Measurements from ENCODE around the gene TMEM184B. TPM values are rescaled to one million over a fixed set of nuclear protein-coding genes. Genes with fewer than 3 reads are reported as not detected.
"Not testable (repeated sequence)": the region's sequence is repeated elsewhere in the genome, so short reads cannot be mapped to it uniquely, and the experiment has no call there.

Gene TMEM184B
- total RNA-seq, 1 experiment from 2014 or later, result 89.7 TPM

DNA sequence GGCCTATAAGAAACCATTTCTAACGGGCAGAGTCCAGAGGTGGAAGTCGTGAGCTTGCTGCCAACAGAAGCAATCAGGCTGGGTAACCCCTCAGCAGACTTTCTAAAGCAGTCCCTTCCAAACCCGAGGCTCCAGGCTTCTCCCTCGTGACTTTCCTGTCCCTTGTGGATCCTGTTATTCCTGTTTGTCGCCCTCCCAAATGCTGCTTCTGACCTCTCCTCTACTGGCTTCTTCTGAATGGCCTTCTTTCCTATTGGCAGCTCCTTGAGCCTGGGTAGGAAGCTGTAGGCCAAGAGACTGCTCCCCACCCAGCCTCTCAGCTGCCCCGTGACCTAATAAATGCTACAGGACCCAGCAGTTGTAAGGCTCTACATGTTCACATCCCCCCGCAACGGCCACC lies 36.0 kb downstream of the TMEM184B start:
- Mint-ChIP-seq H3K36me3 (peaks cover 29% of the 10 kb centered on the region), H3K27ac (peak overlapping the region; percentile 78; the same call in 1 of the 2 replicates), H3K9me3 (no peaks in the 10 kb centered on the region), H3K27me3 (ENCODE audit: low read depth) (no peaks in the 10 kb centered on the region), H3K4me3 (no peak overlapping the region), H3K4me1 (peaks cover 14% of the 10 kb centered on the region)
- ATAC-seq, result no peak
- ChIA-PET CTCF (no interaction called here), POLR2A (no interaction called here)
- TF ChIP-seq, protein P1, sequence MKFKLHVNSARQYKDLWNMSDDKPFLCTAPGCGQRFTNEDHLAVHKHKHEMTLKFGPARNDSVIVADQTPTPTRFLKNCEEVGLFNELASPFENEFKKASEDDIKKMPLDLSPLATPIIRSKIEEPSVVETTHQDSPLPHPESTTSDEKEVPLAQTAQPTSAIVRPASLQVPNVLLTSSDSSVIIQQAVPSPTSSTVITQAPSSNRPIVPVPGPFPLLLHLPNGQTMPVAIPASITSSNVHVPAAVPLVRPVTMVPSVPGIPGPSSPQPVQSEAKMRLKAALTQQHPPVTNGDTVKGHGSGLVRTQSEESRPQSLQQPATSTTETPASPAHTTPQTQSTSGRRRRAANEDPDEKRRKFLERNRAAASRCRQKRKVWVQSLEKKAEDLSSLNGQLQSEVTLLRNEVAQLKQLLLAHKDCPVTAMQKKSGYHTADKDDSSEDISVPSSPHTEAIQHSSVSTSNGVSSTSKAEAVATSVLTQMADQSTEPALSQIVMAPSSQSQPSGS (CRISPR knock-in tag; IDR thresholded peaks at IDR 0.05; ENCODE audit: borderline replicate concordance, low read depth), result no peak
- TF ChIP-seq, protein P2, sequence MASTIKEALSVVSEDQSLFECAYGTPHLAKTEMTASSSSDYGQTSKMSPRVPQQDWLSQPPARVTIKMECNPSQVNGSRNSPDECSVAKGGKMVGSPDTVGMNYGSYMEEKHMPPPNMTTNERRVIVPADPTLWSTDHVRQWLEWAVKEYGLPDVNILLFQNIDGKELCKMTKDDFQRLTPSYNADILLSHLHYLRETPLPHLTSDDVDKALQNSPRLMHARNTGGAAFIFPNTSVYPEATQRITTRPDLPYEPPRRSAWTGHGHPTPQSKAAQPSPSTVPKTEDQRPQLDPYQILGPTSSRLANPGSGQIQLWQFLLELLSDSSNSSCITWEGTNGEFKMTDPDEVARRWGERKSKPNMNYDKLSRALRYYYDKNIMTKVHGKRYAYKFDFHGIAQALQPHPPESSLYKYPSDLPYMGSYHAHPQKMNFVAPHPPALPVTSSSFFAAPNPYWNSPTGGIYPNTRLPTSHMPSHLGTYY (CRISPR knock-in tag; IDR thresholded peaks at IDR 0.05), result no peak
- TF ChIP-seq TCF7 (CRISPR knock-in tag; IDR thresholded peaks at IDR 0.05; ENCODE audit: low read depth) (no peak), EMX1 (CRISPR knock-in tag; IDR thresholded peaks at IDR 0.05) (no peak)
- TF ChIP-seq, protein P3, sequence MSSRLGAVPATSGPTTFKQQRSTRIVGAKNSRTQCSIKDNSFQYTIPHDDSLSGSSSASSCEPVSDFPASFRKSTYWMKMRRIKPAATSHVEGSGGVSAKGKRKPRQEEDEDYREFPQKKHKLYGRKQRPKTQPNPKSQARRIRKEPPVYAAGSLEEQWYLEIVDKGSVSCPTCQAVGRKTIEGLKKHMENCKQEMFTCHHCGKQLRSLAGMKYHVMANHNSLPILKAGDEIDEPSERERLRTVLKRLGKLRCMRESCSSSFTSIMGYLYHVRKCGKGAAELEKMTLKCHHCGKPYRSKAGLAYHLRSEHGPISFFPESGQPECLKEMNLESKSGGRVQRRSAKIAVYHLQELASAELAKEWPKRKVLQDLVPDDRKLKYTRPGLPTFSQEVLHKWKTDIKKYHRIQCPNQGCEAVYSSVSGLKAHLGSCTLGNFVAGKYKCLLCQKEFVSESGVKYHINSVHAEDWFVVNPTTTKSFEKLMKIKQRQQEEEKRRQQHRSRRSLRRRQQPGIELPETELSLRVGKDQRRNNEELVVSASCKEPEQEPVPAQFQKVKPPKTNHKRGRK (CRISPR knock-in tag; IDR thresholded peaks at IDR 0.05; ENCODE audit: borderline replicate concordance), result no peak
- TF ChIP-seq, protein P4, sequence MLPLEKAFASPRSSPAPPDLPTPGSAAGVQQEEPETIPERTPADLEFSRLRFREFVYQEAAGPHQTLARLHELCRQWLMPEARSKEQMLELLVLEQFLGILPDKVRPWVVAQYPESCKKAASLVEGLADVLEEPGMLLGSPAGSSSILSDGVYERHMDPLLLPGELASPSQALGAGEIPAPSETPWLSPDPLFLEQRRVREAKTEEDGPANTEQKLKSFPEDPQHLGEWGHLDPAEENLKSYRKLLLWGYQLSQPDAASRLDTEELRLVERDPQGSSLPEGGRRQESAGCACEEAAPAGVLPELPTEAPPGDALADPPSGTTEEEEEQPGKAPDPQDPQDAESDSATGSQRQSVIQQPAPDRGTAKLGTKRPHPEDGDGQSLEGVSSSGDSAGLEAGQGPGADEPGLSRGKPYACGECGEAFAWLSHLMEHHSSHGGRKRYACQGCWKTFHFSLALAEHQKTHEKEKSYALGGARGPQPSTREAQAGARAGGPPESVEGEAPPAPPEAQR (CRISPR knock-in tag; IDR thresholded peaks at IDR 0.05), result no peak
- DNase-seq (ENCODE audit: low spot score), result no peak

DNA sequence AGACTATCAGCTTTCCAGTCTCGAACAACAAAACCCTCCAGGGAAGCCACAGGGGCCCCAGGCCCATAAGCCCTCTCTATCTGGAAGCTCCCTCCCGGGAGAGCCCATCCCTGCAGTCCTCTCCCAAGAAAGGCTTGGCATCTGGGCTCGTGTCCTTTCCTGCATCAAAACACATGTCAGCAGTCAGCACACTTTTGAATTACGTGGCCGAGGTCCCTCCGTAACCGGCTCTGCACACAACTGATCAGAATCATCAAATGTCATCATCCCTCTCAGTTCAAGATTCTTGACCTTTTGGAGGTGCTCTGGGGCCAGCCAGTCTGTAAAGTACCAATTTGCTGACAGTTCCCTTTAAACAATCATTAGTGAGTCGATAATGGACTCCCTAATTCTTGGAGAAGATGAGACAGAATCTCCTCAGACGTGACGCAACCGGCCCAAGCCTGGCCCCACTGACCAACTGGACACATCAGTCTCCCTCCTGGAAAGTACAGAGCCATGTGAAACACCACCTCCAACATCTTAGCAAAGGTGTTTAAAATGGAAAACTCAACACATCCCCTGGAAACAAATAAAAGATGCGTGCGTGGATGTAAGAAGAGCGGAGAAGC lies 37.5 kb downstream of the TMEM184B start:
- peak overlapping the region; percentile 23; the same call in 1 of the 2 replicates for H3K27ac Mint-ChIP-seq

DNA sequence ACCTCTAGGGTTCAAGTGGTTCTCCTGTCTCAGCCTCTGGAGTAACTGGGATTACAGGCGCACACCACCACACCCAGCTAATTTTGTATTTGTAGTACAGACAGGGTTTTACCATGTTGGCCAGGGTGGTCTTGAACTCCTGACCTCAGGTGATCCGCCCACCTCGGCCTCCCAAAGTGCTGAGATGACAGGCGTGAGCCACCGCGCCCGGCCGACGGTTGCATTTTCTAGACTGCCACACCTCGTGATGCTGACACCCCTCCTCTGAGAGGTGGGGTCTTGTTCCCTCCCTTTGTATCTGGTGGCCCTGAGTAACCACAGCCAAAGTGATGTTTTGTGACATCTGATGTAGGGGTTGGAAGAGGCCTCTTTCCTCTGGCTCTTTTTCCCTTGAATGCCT lies 39.0 kb downstream of the TMEM184B start:
- H3K4me3 Mint-ChIP-seq; H3K27ac Mint-ChIP-seq; CTCF ChIA-PET; ATAC-seq; H3K4me1 Mint-ChIP-seq; POLR2A ChIA-PET; DNase-seq (ENCODE audit: low spot score); H3K27me3 Mint-ChIP-seq (ENCODE audit: low read depth); H3K9me3 Mint-ChIP-seq: not testable (repeated sequence)
- peaks cover 40% of the 10 kb centered on the region for H3K36me3 Mint-ChIP-seq

More for the DNA sequence above, 37.5 kb downstream of the TMEM184B start:
- TF ChIP-seq, protein P5, sequence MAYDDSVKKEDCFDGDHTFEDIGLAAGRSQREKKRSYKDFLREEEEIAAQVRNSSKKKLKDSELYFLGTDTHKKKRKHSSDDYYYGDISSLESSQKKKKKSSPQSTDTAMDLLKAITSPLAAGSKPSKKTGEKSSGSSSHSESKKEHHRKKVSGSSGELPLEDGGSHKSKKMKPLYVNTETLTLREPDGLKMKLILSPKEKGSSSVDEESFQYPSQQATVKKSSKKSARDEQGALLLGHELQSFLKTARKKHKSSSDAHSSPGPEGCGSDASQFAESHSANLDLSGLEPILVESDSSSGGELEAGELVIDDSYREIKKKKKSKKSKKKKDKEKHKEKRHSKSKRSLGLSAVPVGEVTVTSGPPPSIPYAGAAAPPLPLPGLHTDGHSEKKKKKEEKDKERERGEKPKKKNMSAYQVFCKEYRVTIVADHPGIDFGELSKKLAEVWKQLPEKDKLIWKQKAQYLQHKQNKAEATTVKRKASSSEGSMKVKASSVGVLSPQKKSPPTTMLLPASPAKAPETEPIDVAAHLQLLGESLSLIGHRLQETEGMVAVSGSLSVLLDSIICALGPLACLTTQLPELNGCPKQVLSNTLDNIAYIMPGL (CRISPR knock-in tag; IDR thresholded peaks at IDR 0.05), result no peak
- no peak for TF ChIP-seq GRHL2 (CRISPR knock-in tag; IDR thresholded peaks at IDR 0.05; ENCODE audit: insufficient replicate concordance, severe bottlenecking)
- TF ChIP-seq FOXJ3 (CRISPR knock-in tag; IDR thresholded peaks at IDR 0.05; ENCODE audit: borderline replicate concordance), result no peak
- TF ChIP-seq NR3C1 (CRISPR knock-in tag; conservative IDR thresholded peaks at IDR 0.05; ENCODE audit: low read depth), result no peak
- TF ChIP-seq, protein P4 (CRISPR knock-in tag; IDR thresholded peaks at IDR 0.05), result no peak
- TF ChIP-seq CBFB (CRISPR knock-in tag; IDR thresholded peaks at IDR 0.05; ENCODE audit: low read depth), result no peak
- no peak for TF ChIP-seq NFE2L1 (CRISPR knock-in tag; IDR thresholded peaks at IDR 0.05)
- TF ChIP-seq, protein P6, sequence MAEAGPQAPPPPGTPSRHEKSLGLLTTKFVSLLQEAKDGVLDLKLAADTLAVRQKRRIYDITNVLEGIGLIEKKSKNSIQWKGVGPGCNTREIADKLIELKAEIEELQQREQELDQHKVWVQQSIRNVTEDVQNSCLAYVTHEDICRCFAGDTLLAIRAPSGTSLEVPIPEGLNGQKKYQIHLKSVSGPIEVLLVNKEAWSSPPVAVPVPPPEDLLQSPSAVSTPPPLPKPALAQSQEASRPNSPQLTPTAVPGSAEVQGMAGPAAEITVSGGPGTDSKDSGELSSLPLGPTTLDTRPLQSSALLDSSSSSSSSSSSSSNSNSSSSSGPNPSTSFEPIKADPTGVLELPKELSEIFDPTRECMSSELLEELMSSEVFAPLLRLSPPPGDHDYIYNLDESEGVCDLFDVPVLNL (CRISPR knock-in tag; IDR thresholded peaks at IDR 0.05; ENCODE audit: borderline replicate concordance, low read depth), result no peak
- TF ChIP-seq, protein P7, sequence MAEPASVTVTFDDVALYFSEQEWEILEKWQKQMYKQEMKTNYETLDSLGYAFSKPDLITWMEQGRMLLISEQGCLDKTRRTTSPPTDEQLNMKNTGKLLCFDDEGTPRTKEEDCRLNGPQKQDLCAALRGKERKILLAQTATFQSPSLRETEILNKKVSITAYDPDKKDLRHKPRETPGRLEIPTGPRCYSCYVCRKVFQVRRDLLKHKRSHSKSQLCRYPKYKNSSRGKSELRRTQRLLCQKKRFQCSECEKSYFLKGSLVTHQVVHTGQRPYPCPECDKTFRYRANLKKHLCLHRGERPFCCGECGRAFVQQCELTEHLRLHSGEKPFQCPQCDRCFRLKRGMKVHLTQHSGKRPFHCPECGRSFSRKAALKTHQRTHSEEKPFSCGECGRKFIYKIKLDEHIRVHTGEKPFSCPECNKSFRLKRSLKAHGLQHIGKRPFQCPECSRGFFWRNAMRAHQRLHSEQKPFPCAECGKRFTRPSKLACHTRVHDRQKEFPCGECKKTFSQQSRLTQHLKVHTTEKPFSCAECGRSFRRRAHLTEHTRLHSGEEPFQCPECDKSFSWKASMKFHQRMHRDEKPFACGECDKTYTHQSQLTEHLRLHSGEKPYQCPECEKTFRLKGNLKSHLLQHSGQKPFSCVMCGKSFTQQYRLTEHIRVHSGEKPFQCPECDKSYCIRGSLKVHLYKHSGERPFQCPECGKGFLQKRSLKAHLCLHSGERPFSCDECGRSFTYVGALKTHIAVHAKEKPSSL (CRISPR knock-in tag; conservative IDR thresholded peaks at IDR 0.05), result no peak
- no peak for TF ChIP-seq KAT7 (CRISPR knock-in tag; IDR thresholded peaks at IDR 0.05; ENCODE audit: borderline replicate concordance)
- TF ChIP-seq, protein P8, sequence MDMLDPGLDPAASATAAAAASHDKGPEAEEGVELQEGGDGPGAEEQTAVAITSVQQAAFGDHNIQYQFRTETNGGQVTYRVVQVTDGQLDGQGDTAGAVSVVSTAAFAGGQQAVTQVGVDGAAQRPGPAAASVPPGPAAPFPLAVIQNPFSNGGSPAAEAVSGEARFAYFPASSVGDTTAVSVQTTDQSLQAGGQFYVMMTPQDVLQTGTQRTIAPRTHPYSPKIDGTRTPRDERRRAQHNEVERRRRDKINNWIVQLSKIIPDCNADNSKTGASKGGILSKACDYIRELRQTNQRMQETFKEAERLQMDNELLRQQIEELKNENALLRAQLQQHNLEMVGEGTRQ (CRISPR knock-in tag; IDR thresholded peaks at IDR 0.05), result no peak
- H3K27me3 Mint-ChIP-seq (ENCODE audit: low read depth), result no peaks in the 10 kb centered on the region
- CTCF ChIA-PET, result interaction anchor here (1.3 kb wide), 1 partner anchor 138 kb away, joined by 4 read pairs; no protein-coding TSS in a partner anchor
- ATAC-seq, result no peak
- peaks cover 42% of the 10 kb centered on the region for H3K36me3 Mint-ChIP-seq
- POLR2A ChIA-PET, result no interaction called here
- DNase-seq (ENCODE audit: low spot score), result no peak
- H3K9me3 Mint-ChIP-seq, result no peaks in the 10 kb centered on the region
- H3K4me3 Mint-ChIP-seq, result no peak overlapping the region
- peaks cover 4% of the 10 kb centered on the region for H3K4me1 Mint-ChIP-seq

Data from WTC11 (cell line).